Gastroesophageal sphincter (tissue), 3 donors: Measurements from ENCODE around the gene ZNF417.

ENCODE experiments used
- EP300 ChIP-seq: sonication (generic); formaldehyde crosslinking; IDR thresholded peaks from one replicate; pipeline ENCODE4 v1.6.1; 2017; ENCODE audit warnings: antibody characterized with exemption, mild to moderate bottlenecking
- POLR2A ChIP-seq, 2 donors: fragments of 450-650 bp; IDR thresholded peaks; one replicate each; pipeline ENCODE4 v1.6.1; 2017; ENCODE audit warnings: antibody characterized with exemption in 2 of 2, mild to moderate bottlenecking in 2 of 2, moderate library complexity in 1 of 2
- TF ChIP-seq, protein P1 (sequence below), 4 experiments: fragments of 200-600 bp in 2 of 4; fragments of 450-650 bp in 2 of 4; sonication (generic) in 1 of 4; IDR thresholded peaks; one replicate each; pipeline ENCODE4 v1.5.1; 2017 to 2019; ENCODE audit warnings: antibody characterized with exemption in 4 of 4, mild to moderate bottlenecking in 2 of 4, moderate library complexity in 2 of 4

GRCh38 chr19:57914531-57914930 lies 1.9 kb downstream of the ZNF417 start:
- TF ChIP-seq, protein P1, sequence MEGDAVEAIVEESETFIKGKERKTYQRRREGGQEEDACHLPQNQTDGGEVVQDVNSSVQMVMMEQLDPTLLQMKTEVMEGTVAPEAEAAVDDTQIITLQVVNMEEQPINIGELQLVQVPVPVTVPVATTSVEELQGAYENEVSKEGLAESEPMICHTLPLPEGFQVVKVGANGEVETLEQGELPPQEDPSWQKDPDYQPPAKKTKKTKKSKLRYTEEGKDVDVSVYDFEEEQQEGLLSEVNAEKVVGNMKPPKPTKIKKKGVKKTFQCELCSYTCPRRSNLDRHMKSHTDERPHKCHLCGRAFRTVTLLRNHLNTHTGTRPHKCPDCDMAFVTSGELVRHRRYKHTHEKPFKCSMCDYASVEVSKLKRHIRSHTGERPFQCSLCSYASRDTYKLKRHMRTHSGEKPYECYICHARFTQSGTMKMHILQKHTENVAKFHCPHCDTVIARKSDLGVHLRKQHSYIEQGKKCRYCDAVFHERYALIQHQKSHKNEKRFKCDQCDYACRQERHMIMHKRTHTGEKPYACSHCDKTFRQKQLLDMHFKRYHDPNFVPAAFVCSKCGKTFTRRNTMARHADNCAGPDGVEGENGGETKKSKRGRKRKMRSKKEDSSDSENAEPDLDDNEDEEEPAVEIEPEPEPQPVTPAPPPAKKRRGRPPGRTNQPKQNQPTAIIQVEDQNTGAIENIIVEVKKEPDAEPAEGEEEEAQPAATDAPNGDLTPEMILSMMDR (IDR thresholded peaks at IDR 0.05), result no peak
- TF ChIP-seq POLR2A (IDR thresholded peaks at IDR 0.05) (no peak), EP300 (no peak)
